Omental fat pad (tissue), 4 donors: ENCODE results near the gene SNRNP40. TPM values are rescaled to one million over a fixed set of nuclear protein-coding genes. Genes with fewer than 3 reads are reported as not detected.

Experiments
- ATAC-seq: fragments of 150-250 bp; one replicate; pipeline ENCODE4 v1.9.1; 2016; ENCODE audit warnings: mild to moderate bottlenecking, moderate library complexity; ENCODE audit not compliant: low FRiP score
- DNase-seq: peaks from one replicate; pipeline ENCODE4 v3.0.0-alpha.2; 2019; ENCODE audit warnings: low spot score
- CTCF ChIP-seq, 3 donors: fragments of 450-650 bp; IDR thresholded peaks; one replicate each; pipeline ENCODE4 v1.5.1; 2016 to 2017; ENCODE audit warnings: antibody characterized with exemption in 3 of 3, mild to moderate bottlenecking in 3 of 3, moderate library complexity in 2 of 3
- total RNA-seq, 4 donors: library from RNA; depleted of rRNA; stranded (reverse); fragments of >200 nt; gene quantifications; one replicate each; pipeline ENCODE4 v1.1.0, GENCODE V29; 2016

The SNRNP40 gene
- total RNA-seq, 4 donors from 2014 or later, result 32.5 to 53.2 (median 42.0) TPM

GRCh38 chr1:31222176-31222575, 74.4 kb downstream of the SNRNP40 start:
- TF ChIP-seq CTCF (IDR thresholded peaks at IDR 0.05), result no peak
- DNase-seq (no peak), ATAC-seq (no peak)

GRCh38 chr1:31221072-31221471, 75.5 kb downstream of the SNRNP40 start:
- ATAC-seq, result no peak
- no peak for TF ChIP-seq CTCF (IDR thresholded peaks at IDR 0.05)

GRCh38 chr1:31219489-31219888, 77.1 kb downstream of the SNRNP40 start:
- no peak for TF ChIP-seq CTCF (IDR thresholded peaks at IDR 0.05)
- no peak for ATAC-seq
- DNase-seq, result no peak

More at GRCh38 chr1:31221072-31221471, 75.5 kb downstream of the SNRNP40 start:
- DNase-seq, result no peak

- ATAC-seq, result no peak
- no peak for DNase-seq
- TF ChIP-seq CTCF (IDR thresholded peaks at IDR 0.05), result no peak
Observed at GRCh38 chr1:31218705-31219104, 77.9 kb downstream of the SNRNP40 start.

DNA sequence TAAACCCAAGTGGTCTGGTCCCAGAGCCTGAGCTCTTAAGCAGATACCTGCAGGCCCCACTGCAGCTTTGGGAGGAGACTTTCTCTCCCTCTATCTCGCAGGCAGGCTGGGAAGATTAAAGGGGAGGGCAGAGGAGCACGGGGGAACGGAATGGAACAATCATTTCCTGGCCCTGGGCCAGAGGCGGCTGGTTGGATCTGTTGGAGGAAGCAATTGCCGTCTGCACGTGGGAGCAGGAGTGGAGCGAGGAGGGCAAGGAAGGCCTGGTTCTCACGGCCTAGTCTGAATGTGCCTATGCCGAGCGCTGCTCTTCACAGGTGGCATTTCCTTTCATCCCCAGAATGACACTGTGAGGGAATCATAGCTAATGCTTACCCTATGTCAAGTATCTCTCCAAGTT, 80.6 kb downstream of the SNRNP40 start:
- DNase-seq, result no peak
- no peak for TF ChIP-seq CTCF (IDR thresholded peaks at IDR 0.05)
- ATAC-seq, result no peak

- no peak for TF ChIP-seq CTCF (IDR thresholded peaks at IDR 0.05)
- DNase-seq (no peak), ATAC-seq (no peak)
Observed at GRCh38 chr1:31215065-31215570, 81.5 kb downstream of the SNRNP40 start.

DNA sequence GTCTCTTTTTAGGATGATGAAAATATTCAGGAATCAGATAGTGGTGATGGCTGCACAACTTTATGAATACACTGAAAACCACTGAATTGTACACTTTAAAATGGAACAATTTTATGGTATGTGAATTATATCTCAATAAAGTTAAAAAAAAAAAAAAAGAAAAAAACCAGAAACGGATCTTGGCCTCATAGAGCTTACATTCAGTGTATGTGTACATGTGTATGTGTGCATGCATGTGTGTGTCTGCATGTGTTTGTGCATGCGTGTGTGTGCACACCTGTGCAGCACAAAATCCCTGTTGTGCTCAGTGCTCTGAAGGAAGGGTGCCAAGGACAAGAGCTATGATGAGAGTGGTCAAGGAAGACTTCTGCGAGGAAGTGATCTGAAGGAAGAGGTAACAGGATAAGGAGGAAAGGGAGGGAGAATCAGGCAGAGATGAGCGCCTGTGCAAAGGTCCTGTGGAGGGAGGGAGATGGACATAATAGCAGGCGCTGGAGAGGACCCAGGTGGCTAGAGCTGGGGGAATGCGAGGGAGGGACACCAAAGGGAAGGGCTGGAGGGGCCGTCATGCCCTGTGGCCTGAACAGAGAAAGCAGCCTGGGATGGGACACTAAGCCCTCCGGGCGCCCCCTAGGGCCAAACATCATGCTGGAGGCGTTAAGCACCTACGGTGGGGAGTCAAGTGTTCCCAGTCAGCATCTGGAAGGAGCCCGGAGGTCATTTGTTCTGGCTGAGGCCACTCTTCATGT, 82.1 kb downstream of the SNRNP40 start:
- no peak for ATAC-seq
- no peak for TF ChIP-seq CTCF (IDR thresholded peaks at IDR 0.05)
- DNase-seq, result no peak
